Activated CD8-positive, alpha-beta memory T cell treated with anti-CD3 and anti-CD28 coated beads for 36 hours (primary cell): Measurements from ENCODE around the gene ZNF33A. TPM values are rescaled to one million over a fixed set of nuclear protein-coding genes. Genes with fewer than 3 reads are reported as not detected.

Experiments used
- total RNA-seq, 2 experiments: library from RNA; stranded (reverse); gene quantifications; one replicate each; pipeline ENCODE4 v1.2.3, GENCODE V29; 2021

Gene ZNF33A
- total RNA-seq, 2 experiments from 2014 or later: 17.6 to 20.5 TPM

Other genes starting within 250 kb of the ZNF33A start
- 1 to 10 TPM; 6.5 to 7.7 TPM for gene ZNF248, start 153.1 kb upstream of the ZNF33A start, total RNA-seq
- gene ZNF25, start 34.0 kb upstream of the ZNF33A start, total RNA-seq: 1 to 10 TPM; 4.9 to 5.3 TPM
- gene ZNF37A, start 83.7 kb downstream of the ZNF33A start, total RNA-seq: 10 to 100 TPM; 19.0 to 22.3 TPM